PFSK-1 (cell line): ENCODE results near the gene DPP3.

Experiments
- FOXP2 ChIP-seq: optimal IDR thresholded peaks from 2 replicates; pipeline ENCODE3; 2011; ENCODE audit warnings: borderline replicate concordance, control low read depth, inconsistent platforms; ENCODE audit not compliant: insufficient read depth; ENCODE audit errors: extremely low read length, extremely low read depth
- POLR2AphosphoS5 ChIP-seq: IDR thresholded peaks from 2 replicates; pipeline ENCODE4 v1.6.1; 2012; ENCODE audit warnings: low read depth, mild to moderate bottlenecking, control low read depth, low read length, moderate library complexity
- SIN3A ChIP-seq: IDR thresholded peaks from 2 replicates; pipeline ENCODE4 v1.6.1; 2012; ENCODE audit warnings: mild to moderate bottlenecking, low read length, moderate library complexity, borderline replicate concordance; ENCODE audit not compliant: insufficient read depth
- TAF1 ChIP-seq: IDR thresholded peaks from 2 replicates; pipeline ENCODE4 v1.6.1; 2012; ENCODE audit warnings: low read length, control low read depth, borderline replicate concordance; ENCODE audit not compliant: insufficient read depth
- TF ChIP-seq, protein P1 (sequence below), 2 experiments: IDR thresholded peaks; 2 replicates each; pipeline versions ENCODE4 v1.6.1 to v1.8.0; 2011 to 2012; ENCODE audit warnings: low read depth in 2 of 2, low read length in 2 of 2, control low read depth in 1 of 2, inconsistent platforms in 1 of 2, mild to moderate bottlenecking in 1 of 2, moderate library complexity in 1 of 2; ENCODE audit not compliant: insufficient read depth in 1 of 2

DPP3 gene

DNA sequence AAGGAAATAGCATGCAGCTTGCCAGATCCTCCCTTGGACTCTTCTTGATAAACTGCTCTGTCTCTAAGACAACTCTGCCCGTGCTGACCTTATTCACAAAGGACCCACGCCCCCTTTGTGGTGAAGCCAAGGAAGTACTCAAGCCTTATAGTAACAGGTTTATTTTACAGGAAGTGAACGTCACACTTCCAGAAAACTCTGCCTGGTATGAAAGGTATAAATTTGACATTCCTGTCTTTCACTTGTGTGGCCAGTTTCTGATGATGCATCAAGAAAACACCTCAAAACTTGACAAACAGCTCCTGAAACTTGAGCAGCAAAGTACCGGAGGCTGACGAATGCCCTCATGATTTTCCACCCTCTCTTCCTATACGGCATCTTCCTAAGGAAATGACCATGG lies 26.0 kb upstream of the DPP3 start:
- no peak for TF ChIP-seq POLR2AphosphoS5
- no peak for TF ChIP-seq TAF1
- no peak for TF ChIP-seq FOXP2
- TF ChIP-seq, protein P1, sequence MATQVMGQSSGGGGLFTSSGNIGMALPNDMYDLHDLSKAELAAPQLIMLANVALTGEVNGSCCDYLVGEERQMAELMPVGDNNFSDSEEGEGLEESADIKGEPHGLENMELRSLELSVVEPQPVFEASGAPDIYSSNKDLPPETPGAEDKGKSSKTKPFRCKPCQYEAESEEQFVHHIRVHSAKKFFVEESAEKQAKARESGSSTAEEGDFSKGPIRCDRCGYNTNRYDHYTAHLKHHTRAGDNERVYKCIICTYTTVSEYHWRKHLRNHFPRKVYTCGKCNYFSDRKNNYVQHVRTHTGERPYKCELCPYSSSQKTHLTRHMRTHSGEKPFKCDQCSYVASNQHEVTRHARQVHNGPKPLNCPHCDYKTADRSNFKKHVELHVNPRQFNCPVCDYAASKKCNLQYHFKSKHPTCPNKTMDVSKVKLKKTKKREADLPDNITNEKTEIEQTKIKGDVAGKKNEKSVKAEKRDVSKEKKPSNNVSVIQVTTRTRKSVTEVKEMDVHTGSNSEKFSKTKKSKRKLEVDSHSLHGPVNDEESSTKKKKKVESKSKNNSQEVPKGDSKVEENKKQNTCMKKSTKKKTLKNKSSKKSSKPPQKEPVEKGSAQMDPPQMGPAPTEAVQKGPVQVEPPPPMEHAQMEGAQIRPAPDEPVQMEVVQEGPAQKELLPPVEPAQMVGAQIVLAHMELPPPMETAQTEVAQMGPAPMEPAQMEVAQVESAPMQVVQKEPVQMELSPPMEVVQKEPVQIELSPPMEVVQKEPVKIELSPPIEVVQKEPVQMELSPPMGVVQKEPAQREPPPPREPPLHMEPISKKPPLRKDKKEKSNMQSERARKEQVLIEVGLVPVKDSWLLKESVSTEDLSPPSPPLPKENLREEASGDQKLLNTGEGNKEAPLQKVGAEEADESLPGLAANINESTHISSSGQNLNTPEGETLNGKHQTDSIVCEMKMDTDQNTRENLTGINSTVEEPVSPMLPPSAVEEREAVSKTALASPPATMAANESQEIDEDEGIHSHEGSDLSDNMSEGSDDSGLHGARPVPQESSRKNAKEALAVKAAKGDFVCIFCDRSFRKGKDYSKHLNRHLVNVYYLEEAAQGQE (IDR thresholded peaks at IDR 0.05; ENCODE audit: insufficient read depth in 1 of 2, low read depth in 2 of 2, low read length in 2 of 2): no peak
- no peak for TF ChIP-seq SIN3A

DNA sequence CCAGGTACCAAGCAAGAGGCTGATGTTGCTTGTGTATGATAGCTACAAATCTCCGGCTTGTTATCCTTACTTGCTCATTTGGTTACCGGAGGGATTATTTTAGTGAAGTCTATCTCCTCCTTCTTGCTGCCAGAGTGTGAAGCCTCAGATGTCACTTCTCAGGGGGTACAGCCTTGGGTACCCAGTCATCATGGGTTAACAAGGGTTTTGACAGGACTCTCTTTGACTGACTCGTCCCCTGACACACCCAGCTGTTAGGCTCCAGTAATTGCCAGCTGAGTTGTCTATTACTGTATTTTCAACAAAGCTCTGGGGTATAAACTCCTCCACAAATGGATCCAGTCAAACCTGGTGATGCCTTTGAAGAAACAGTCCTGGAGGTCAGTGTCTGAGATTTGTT lies 25.4 kb upstream of the DPP3 start:
- TF ChIP-seq SIN3A (no peak), TAF1 (no peak), POLR2AphosphoS5 (no peak), FOXP2 (no peak)
- TF ChIP-seq, protein P1 (IDR thresholded peaks at IDR 0.05; ENCODE audit: insufficient read depth in 1 of 2, low read depth in 2 of 2, low read length in 2 of 2): no peak

DNA sequence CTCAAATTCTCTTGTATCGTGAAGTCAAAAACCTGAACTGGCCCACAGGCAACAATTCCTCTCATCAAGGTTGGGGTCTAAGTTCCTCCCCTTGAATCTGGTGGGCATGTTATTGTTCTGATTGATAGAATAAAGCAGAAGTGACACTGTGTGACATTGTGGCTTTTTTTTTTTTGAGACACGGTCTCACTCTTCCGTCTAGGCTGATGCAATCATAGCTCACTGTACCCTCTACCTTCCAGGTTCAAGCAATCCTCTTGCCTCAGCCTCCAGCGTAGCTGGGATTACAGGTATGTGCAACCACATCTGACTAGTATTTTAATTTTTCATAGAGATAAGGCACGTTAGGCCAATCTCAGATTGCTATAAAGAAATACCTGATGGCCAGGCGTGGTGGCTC lies 22.4 kb upstream of the DPP3 start:
- TF ChIP-seq SIN3A: no peak
- no peak for TF ChIP-seq POLR2AphosphoS5

DNA sequence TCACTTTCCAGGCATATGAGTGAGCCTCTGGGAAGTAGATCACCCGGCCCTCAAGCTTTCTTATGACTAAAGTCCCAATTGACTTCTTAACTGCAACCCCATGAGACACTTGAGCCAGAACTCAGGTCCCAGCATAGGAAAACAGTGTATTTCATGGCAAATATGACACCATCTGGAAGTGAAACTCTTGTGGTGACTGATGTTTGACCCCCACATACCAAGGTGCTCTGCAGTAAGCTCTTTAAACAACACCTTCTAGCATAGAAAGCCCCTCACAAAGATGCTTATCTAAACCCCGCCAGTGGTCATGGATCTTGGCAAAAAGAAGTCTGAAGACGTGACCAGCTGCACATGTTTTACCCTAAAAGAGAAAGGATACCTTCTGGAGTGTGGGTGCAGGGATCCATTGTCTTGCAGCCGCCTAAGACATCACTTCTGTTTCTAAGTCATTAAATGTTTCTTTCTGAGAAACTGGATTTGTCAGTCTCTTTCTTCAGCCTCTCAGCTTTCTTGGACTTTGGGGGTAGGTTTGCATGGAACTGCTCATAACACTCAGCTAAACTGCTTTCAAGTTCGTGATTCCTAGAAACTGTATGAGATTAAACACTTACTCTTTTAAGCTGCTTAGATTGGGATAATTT lies 21.0 kb upstream of the DPP3 start:
- TF ChIP-seq TAF1: no peak
- TF ChIP-seq, protein P1 (IDR thresholded peaks at IDR 0.05; ENCODE audit: insufficient read depth in 1 of 2, low read depth in 2 of 2, low read length in 2 of 2): no peak
- TF ChIP-seq POLR2AphosphoS5: no peak
- no peak for TF ChIP-seq SIN3A
- no peak for TF ChIP-seq FOXP2

DNA sequence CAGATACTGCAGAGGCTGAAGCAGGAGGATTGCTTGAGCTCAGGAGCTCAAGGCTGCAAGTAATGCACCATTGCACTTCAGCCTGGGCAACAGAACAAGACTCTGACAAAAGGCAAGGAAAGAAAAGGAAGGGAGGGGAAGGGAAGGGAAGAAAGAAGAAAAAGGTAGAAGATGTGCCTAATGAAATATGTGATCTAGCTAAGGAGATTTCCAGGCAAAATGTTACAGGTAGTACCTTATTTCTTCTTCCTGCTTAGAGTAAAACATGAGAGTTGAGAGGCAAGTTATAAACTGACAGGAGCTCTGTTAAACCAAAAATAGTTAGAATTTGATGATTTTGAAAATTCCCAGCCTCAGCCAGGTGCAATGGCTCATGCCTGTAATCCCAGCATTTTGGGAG lies 18.2 kb upstream of the DPP3 start:
- TF ChIP-seq TAF1 (no peak), FOXP2 (no peak), SIN3A (no peak), POLR2AphosphoS5 (no peak)
- TF ChIP-seq, protein P1 (IDR thresholded peaks at IDR 0.05; ENCODE audit: insufficient read depth in 1 of 2, low read depth in 2 of 2, low read length in 2 of 2): no peak
